GM19351 (cell line): ENCODE data around the gene BLVRB.
A peak's percentile ranks its signal among the peaks of the same experiment; 100 is the strongest.
"Not testable (repeated sequence)": the region's sequence is repeated elsewhere in the genome, so short reads cannot be mapped to it uniquely, and the experiment has no call there.

Source experiments
- ATAC-seq: cut with Tn5 transposase; IDR thresholded peaks from one replicate; pipeline ENCODE4 v1.9.1; 2021; ENCODE audit warnings: mild to moderate bottlenecking, moderate library complexity; ENCODE audit not compliant: unreplicated experiment

BLVRB gene

DNA sequence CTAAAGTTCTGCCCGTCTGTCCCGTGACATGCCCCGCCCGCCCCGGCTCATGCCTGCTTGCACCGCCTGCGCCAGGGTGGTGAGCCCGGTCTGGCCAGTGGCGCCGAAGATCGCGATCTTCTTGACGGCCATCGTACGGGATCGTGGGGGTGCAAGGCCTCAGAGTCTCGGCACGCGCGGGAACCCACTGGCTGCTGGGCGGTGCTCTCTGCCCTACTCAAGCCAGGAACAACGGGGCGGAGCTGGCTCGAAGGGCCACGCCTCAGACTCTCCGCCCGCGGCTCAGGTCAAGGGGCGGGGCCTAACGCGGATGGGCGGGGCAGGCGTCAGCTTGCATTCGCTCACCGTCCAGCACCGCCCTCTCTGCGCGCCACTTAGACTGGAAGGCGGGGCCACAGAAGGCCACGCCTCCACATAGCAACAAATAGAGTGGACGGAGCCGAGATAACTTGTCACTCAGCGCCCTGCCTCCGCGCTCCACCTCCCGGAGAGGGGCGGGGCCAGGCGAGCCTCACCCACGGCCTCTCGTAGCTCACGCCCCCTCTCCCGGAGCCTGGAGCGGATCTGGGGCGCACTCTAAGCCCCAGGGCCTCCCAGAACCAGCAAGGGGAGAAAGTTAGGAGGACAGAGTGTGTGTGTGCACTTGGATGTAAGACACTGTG lies at the start of gene BLVRB:
TSS of gene BLVRB (minus strand) at position 189 of the 662 bp plus-strand sequence. CDS start at position 132, 57 bp downstream.
- peak; percentile 77 for ATAC-seq

DNA sequence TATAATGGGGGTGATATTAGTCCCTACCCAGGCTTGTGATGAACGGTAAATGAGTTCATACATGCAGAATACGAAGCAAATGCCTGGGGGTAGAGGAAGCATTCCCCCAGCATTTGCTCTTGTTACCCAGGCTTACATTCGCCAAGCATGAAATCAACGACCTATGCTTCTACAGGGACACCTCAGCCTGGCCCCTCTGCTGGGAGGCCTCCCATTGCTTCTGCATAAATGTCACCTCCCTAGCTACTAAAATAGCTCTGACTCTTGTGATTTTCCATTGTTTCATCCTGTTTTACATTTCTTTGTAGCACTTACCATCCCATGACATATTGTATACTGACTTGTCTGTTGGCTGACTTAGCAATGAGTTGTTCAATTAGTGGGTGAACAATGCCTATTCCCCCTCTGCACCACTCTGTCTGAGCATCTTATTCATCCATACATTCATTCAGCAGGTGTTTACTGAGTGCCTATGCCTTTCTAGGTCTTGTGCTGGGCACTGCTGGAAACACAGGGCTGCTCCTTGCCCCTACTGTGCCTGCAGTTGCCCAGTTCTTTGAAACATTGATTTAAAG lies 48.3 kb upstream of the BLVRB start:
- ATAC-seq, result no peak

GRCh38 chr19:40513345-40513678 lies 47.8 kb upstream of the BLVRB start:
- ATAC-seq, result no peak

- ATAC-seq, result no peak
Observed at GRCh38 chr19:40512473-40513344, 47.2 kb upstream of the BLVRB start.

- no peak for ATAC-seq
Observed at GRCh38 chr19:40512110-40512472, 46.5 kb upstream of the BLVRB start.

GRCh38 chr19:40511487-40511886 lies 45.9 kb upstream of the BLVRB start:
- ATAC-seq, result no peak

DNA sequence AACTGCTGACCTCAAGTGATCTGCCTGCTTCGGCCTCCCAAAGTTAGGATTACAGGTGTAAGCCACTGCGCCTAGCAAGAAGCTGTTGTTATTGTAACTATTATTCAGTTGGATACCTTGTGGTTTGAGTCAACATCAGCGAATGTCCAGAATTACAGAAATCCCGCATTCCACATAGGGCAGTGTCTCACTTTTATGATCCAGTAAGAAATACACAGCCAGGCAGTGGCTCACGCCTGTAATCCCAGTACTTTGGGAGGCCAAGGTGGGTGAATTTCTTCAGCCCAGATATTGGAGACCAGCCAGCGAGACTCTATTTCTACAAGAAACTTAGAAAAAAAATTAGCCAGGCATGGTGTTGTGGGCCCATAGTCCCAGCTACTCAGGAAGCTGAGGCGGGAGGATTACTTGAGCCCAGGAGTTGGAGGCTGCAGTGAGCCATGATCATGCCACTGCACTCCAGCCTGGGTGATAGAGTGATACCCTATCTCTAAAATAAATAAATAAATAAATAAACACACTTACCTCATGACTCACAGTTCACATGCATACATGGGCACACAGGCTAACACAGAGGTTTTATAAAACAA lies 45.1 kb upstream of the BLVRB start:
- ATAC-seq, result no peak

- no peak for ATAC-seq
Observed at GRCh38 chr19:40508739-40509260, 43.3 kb upstream of the BLVRB start.

DNA sequence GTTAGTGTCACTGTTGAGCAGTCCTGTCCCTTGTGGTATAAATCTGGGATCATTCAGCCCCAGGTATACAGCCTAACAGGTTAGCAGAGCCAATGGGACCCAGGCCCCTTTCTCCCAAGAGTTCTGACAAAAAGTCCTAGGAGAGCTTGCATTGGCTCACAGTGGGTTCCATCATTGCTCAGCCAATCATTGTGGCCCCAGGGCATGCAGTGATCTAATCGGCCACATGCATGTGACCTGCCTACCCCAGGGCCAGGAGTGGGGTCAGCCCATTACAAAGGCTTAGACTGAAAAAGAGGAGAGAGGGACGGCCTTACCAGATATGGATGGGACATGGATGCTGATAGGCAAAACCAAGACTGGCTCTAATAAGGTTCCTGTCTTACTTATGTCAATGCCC lies 42.3 kb upstream of the BLVRB start:
- ATAC-seq, result no peak

DNA sequence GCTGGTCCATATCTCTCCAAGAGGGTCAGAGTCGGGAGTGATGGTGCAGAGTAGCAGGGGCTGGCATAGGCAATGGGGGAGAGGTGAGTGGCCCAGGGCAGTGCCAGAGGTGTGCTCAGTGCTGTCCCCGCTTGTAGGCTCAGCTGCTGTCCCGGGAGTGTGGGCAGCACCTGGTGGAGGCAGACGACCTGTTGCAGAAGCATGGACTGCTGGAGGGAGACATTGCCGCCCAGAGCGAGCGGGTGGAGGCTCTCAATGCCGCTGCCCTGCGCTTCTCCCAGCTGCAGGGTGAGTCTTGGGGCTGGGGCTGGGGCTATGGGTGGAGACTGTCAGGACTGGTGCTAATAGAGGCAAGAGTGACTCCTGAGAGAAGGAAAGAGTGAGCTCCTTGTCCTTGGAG lies 40.6 kb upstream of the BLVRB start:
- no peak for ATAC-seq

GRCh38 chr19:40503320-40503695 lies 37.8 kb upstream of the BLVRB start:
- no peak for ATAC-seq

- ATAC-seq, result no peak
Observed at GRCh38 chr19:40502647-40503319, 37.2 kb upstream of the BLVRB start.

DNA sequence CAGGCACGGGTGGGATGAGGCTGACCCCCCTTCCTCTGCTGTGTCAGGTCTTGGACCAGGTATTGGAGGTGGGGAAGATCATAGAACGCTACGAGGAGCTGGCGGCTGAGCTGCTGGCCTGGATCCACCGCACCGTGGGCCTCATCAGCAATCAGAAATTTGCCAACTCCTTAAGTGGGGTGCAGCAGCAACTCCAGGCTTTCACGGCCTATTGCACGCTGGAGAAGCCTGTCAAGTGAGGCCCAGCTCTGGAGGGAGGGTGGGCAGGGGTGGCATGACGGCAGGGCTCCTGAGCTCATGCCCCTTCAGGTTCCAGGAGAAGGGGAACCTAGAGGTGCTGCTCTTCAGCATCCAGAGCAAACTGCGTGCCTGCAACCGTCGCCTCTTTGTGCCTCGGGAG lies 36.5 kb upstream of the BLVRB start:
- ATAC-seq, result no peak

DNA sequence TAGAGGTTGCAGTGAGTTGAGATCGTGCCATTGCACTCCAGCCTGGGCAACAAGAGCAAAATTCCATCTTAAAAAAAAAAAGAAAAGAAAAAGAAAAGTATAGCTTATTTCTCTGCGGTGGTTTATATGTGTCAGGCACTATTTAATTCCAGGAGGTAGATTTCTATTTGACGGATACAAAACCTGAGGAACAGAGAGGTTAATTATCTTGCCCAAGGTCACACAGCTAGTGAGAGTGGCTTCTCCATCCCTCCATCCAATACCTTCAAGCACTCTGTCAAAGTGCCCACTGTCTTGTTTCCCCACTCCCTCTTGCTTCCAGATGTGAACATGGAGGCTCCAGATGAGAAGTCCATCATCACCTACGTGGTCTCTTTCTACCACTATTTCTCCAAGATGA lies 36.1 kb upstream of the BLVRB start:
- ATAC-seq, result no peak

- not testable (repeated sequence) for ATAC-seq
Observed at GRCh38 chr19:40500678-40501530, 35.4 kb upstream of the BLVRB start.

- no peak for ATAC-seq
Observed at GRCh38 chr19:40499320-40499719, 33.8 kb upstream of the BLVRB start.

DNA sequence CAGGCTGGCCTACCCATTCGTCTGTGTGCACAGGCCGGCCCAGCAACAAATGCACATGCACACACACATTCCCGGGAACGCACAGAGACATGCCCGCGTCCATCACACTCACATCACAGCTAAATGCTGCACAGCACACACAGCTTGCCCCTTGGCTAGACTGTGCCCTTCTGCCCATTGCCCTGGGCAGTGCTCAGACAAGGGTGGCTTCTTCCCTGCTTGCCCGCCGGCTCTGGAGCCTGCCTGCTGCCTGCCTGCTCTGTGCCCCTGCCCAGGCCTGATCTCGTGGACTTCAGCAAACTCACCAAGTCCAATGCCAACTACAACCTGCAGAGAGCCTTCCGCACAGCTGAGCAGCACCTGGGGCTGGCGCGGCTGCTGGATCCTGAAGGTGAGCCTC lies 31.7 kb upstream of the BLVRB start:
- no peak for ATAC-seq

- no peak for ATAC-seq
Observed at GRCh38 chr19:40494191-40494838, 28.8 kb upstream of the BLVRB start.

DNA sequence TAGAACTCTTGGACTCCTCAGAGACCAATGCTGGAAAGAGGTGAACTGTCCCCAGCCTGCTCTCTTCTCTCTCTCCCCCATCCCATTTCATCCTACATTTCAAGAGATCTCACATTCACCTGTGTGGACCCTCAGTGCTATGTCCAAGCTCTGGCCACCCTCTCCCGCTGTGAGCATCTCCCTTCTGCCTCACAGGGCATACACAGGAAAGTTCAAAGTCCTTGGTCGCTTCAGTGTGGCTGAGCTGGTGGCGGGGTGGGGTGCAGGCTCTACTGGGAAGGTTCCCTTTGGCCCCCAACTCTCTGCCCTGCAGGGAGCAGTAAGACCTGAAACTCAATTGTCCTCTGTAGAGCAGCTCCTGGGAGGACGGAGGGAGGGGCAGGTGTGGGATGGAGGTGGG lies 28.2 kb upstream of the BLVRB start:
- no peak for ATAC-seq

GRCh38 chr19:40492274-40492673 lies 26.7 kb upstream of the BLVRB start:
- no peak for ATAC-seq
